C4-2B (cell line): Measurements from ENCODE around the gene LHB.
"Not testable (repeated sequence)": the region's sequence is repeated elsewhere in the genome, so short reads cannot be mapped to it uniquely, and the experiment has no call there.

Experiments
- ZFX ChIP-seq: fragments of 450-650 bp; IDR thresholded peaks from 2 replicates; pipeline ENCODE4 v1.6.1; 2017
- TF ChIP-seq, protein P1 (sequence below): fragments of 450-650 bp; conservative IDR thresholded peaks from 2 replicates; pipeline ENCODE4 v1.5.1; 2017; ENCODE audit warnings: mild to moderate bottlenecking

DNA sequence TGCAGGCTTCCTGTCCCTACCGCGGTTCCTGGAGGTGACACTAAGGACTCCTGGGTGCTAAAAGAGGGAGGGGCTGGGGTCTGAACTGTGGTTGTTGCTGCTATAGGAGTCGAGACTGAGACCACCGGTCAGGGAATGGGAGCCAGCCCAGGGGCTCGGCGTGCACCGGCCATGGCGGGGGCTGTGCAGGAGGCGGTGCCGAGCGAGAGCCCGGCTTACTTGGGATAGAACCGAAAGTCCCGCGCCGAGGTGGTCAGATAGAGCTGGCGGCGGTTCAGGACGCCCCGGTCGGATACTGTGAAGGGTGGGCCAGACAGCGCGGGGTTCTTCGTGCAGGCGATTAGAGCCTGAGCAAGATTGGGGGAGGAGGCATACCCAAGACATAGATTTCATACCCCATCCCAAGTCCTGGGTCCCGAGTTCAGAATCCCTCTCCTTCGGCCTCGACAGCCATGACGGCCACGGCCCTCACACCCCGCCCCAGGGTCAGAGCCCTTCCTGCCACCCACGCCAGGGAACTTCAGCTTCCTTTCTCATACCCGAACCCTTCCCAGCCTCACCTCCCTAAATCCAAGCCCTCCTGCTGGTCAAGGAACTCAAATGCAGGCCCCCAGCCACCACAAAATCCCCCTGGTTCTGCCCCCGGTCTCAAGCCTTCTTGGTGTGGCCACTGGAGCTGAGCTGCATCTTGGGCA lies 40.2 kb upstream of the LHB start:
- TF ChIP-seq, protein P1, sequence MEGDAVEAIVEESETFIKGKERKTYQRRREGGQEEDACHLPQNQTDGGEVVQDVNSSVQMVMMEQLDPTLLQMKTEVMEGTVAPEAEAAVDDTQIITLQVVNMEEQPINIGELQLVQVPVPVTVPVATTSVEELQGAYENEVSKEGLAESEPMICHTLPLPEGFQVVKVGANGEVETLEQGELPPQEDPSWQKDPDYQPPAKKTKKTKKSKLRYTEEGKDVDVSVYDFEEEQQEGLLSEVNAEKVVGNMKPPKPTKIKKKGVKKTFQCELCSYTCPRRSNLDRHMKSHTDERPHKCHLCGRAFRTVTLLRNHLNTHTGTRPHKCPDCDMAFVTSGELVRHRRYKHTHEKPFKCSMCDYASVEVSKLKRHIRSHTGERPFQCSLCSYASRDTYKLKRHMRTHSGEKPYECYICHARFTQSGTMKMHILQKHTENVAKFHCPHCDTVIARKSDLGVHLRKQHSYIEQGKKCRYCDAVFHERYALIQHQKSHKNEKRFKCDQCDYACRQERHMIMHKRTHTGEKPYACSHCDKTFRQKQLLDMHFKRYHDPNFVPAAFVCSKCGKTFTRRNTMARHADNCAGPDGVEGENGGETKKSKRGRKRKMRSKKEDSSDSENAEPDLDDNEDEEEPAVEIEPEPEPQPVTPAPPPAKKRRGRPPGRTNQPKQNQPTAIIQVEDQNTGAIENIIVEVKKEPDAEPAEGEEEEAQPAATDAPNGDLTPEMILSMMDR: not testable (repeated sequence)
- TF ChIP-seq ZFX: not testable (repeated sequence)
